Neuronal stem cell (in vitro differentiated cells): ENCODE data around the gene WDR54.
A peak's percentile ranks its signal among the peaks of the same experiment; 100 is the strongest.

Experiments
- DNase-seq: peaks from one replicate; pipeline ENCODE4 v3.0.0-alpha.2; 2013; ENCODE audit warnings: low spot score
- H2AFZ ChIP-seq: one replicate; pipeline ENCODE4 v1.6.1; 2013; ENCODE audit warnings: mild to moderate bottlenecking, low read length, inconsistent platforms
- H2AK5ac ChIP-seq: 2 replicates; pipeline ENCODE4 v1.6.1; 2013; ENCODE audit warnings: low read depth, mild to moderate bottlenecking, inconsistent platforms, low read length, moderate library complexity, mixed read lengths
- H2BK120ac ChIP-seq: 2 replicates; pipeline ENCODE4 v1.6.1; 2013; ENCODE audit warnings: low read depth, mild to moderate bottlenecking, inconsistent platforms, low read length, moderate library complexity, mixed read lengths
- H2BK12ac ChIP-seq: one replicate; pipeline ENCODE4 v1.6.1; 2013; ENCODE audit warnings: low read length, inconsistent platforms
- H2BK15ac ChIP-seq: 2 replicates; pipeline ENCODE4 v1.6.1; 2013; ENCODE audit warnings: mild to moderate bottlenecking, low read length, inconsistent platforms, mixed read lengths
- H2BK5ac ChIP-seq: one replicate; pipeline ENCODE4 v1.6.1; 2013; ENCODE audit warnings: inconsistent platforms, mild to moderate bottlenecking, low read length, moderate library complexity
- H3K14ac ChIP-seq: one replicate; pipeline ENCODE4 v1.6.1; 2013; ENCODE audit warnings: low read length, inconsistent platforms
- H3K18ac ChIP-seq: 2 replicates; pipeline ENCODE4 v1.6.1; 2013; ENCODE audit warnings: low read length, inconsistent platforms
- H3K23ac ChIP-seq: 2 replicates; pipeline ENCODE4 v1.6.1; 2013; ENCODE audit warnings: low read depth, mild to moderate bottlenecking, mixed read lengths, low read length, inconsistent platforms; ENCODE audit not compliant: poor library complexity
- H3K27ac ChIP-seq: replicated peaks from 3 replicates; pipeline ENCODE4 v1.5.1; 2013; ENCODE audit warnings: low read length, inconsistent platforms
- H3K27me3 ChIP-seq, 3 experiments: 2 replicates each; pipeline ENCODE4 v1.6.1; 2013; ENCODE audit warnings: low read length in 3 of 3, mild to moderate bottlenecking in 2 of 3, inconsistent platforms in 1 of 3, low read depth in 1 of 3, mixed read lengths in 1 of 3, moderate library complexity in 1 of 3; ENCODE audit not compliant: control insufficient read depth in 3 of 3, insufficient read depth in 3 of 3
- H3K36me3 ChIP-seq, 2 donors: replicated peaks in 1 of 2; 2 replicates each; pipeline ENCODE4 v1.6.1; 2013; ENCODE audit warnings: low read length in 2 of 2; ENCODE audit not compliant: control insufficient read depth in 2 of 2, insufficient read depth in 2 of 2
- H3K4ac ChIP-seq: 2 replicates; pipeline ENCODE4 v1.6.1; 2013; ENCODE audit warnings: inconsistent platforms, mild to moderate bottlenecking, low read length, moderate library complexity
- H3K4me1 ChIP-seq, 2 donors: 1 replicate in 1 of 2; 2 replicates in 1 of 2; pipeline ENCODE4 v1.6.1; 2013; ENCODE audit warnings: low read length in 2 of 2, low read depth in 1 of 2; ENCODE audit not compliant: control insufficient read depth in 2 of 2, insufficient read depth in 1 of 2
- H3K4me2 ChIP-seq: one replicate; pipeline ENCODE4 v1.6.1; 2013; ENCODE audit warnings: mild to moderate bottlenecking, low read length, inconsistent platforms; ENCODE audit not compliant: insufficient read depth, poor library complexity, severe bottlenecking
- H3K4me3 ChIP-seq, 2 donors: 2 replicates each; pipeline ENCODE4 v1.5.1; 2013; ENCODE audit warnings: low read length in 2 of 2, mild to moderate bottlenecking in 2 of 2, inconsistent platforms in 1 of 2, moderate library complexity in 1 of 2
- H3K79me1 ChIP-seq: one replicate; pipeline ENCODE4 v1.6.1; 2013; ENCODE audit warnings: low read depth, mild to moderate bottlenecking, inconsistent platforms, low read length, moderate library complexity
- H3K9ac ChIP-seq: one replicate; pipeline ENCODE4 v1.6.1; 2013; ENCODE audit warnings: mild to moderate bottlenecking, low read depth, low read length, inconsistent platforms; ENCODE audit not compliant: poor library complexity
- H3K9me3 ChIP-seq, 2 donors: replicated peaks in 1 of 2; 2 replicates each; pipeline versions ENCODE3 to v1.6.1; 2013; ENCODE audit warnings: low read length in 2 of 2, mild to moderate bottlenecking in 2 of 2, inconsistent platforms in 1 of 2, low read depth in 1 of 2, mixed read lengths in 1 of 2, moderate library complexity in 1 of 2; ENCODE audit not compliant: control insufficient read depth in 2 of 2, insufficient read depth in 1 of 2
- H4K8ac ChIP-seq: one replicate; pipeline ENCODE4 v1.6.1; 2013; ENCODE audit warnings: low read depth, mild to moderate bottlenecking, inconsistent platforms, low read length, moderate library complexity
- H4K91ac ChIP-seq: one replicate; pipeline ENCODE4 v1.6.1; 2013; ENCODE audit warnings: low read length, low read depth, mild to moderate bottlenecking, inconsistent platforms; ENCODE audit not compliant: poor library complexity
- WGBS, 2 donors: extraction: QIAGEN DNeasy Blood & Tissue Kit; methylation state at CpG; one replicate each; pipeline ENCODE4 v1.1.7; 2013; ENCODE audit warnings: missing lambda C conversion rate in 2 of 2, mixed read lengths in 1 of 2; ENCODE audit not compliant: insufficient read length in 2 of 2, insufficient replicate concordance in 1 of 2; ENCODE audit errors: extremely low coverage in 2 of 2; 5-methylcytosine and 5-hydroxymethylcytosine counted together

WDR54 gene

DNA sequence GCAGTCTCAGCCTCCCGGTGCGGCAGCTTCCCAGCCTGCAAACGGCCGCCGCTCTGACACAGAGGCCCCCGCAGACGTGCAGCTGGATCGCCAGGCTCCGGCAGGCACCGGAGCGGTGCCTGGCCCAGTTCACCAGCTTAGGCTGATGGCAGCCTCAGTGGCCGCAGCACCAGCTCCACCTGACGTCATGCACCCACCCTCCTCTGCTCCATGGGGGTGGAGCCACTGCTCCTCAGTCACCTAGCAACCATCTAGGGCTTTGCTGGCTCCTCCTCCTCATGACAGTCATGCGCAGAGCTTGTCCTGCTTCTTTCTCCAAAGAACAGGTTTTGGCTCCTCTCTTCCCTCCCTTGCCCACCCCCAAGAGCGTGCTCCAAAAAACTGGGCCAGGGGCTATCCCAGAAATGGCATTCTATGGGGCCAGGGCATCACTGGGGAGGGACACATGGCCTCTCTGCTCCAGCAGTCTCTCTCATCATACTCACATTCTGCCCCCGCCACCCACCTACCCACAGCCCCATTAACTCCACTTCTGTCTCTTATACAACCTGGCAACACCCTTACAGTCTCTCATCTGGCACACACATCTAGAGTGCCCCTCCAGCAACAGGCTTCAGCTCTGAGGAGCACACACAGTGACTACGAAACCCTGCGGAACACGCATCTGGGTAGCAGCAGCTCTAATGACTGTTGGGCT lies 46.9 kb upstream of the WDR54 start:
- H2BK120ac ChIP-seq: no peak overlapping the region
- peaks cover 36 to 56% of the 10 kb centered on the region in 2 donors for H3K36me3 ChIP-seq
- H3K9ac ChIP-seq: peak overlapping the region; percentile 85
- no peak overlapping the region for H3K23ac ChIP-seq
- peak overlapping the region; percentile 64 for H2AFZ ChIP-seq
- no peak overlapping the region for H2AK5ac ChIP-seq
- peaks cover 19 to 21% of the 10 kb centered on the region in 2 donors for H3K4me1 ChIP-seq
- whole genome bisulfite sequencing, 2 donors: no CpG with 5 or more reads among the region's 19 CpGs
- H3K27ac ChIP-seq: peak overlapping the region; percentile 50
- H4K91ac ChIP-seq: no peak overlapping the region
- H3K9me3 ChIP-seq: no peaks in the 10 kb centered on the region
- no peak overlapping the region for H3K14ac ChIP-seq
- no peak overlapping the region for H2BK5ac ChIP-seq
- H4K8ac ChIP-seq: peak overlapping the region; percentile 17
- peak; percentile 78 for DNase-seq
- H2BK12ac ChIP-seq: no peak overlapping the region
- H3K4me3 ChIP-seq: peak overlapping the region; percentile 41 to 83
- H2BK15ac ChIP-seq: no peak overlapping the region
- no peaks in the 10 kb centered on the region for H3K27me3 ChIP-seq
- H3K4ac ChIP-seq: no peak overlapping the region
- peak overlapping the region; percentile 82 for H3K4me2 ChIP-seq
- peaks cover 27% of the 10 kb centered on the region for H3K79me1 ChIP-seq
- peak overlapping the region; percentile 81 for H3K18ac ChIP-seq

DNA sequence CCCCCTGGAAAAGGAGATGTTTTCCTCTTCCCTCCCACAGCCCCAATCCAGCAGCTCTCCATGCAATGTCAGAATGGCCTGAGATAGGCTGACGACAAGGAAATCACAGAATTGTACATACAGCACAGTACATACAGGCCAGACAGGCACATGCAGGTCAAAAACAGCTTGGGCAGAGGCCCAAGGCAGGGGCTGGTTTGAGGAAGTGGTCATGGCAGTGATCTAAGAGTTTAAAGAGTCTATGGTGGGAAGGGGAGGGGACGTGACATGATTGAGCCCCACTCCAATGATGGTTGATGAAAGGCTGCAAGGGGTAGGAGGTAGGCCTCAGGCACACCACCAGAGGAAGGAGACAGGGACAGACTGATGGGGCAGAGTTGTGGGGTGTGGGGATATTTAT lies 45.7 kb upstream of the WDR54 start:
- H4K91ac ChIP-seq: no peak overlapping the region
- H3K14ac ChIP-seq: no peak overlapping the region
- H3K36me3 ChIP-seq: peaks cover 24 to 44% of the 10 kb centered on the region in 2 donors
- H2AFZ ChIP-seq: no peak overlapping the region
- no peak overlapping the region for H2BK5ac ChIP-seq
- no peak overlapping the region for H2BK120ac ChIP-seq
- no peak for DNase-seq
- H3K4me2 ChIP-seq: no peak overlapping the region
- no peak overlapping the region for H3K27ac ChIP-seq
- no peak overlapping the region for H2BK12ac ChIP-seq
- no peak overlapping the region for H3K18ac ChIP-seq
- no peak overlapping the region for H3K23ac ChIP-seq
- H3K27me3 ChIP-seq: no peaks in the 10 kb centered on the region
- no peak overlapping the region for H3K4me3 ChIP-seq
- H3K9me3 ChIP-seq: no peaks in the 10 kb centered on the region
- no peak overlapping the region for H3K9ac ChIP-seq
- peaks cover 26 to 28% of the 10 kb centered on the region in 2 donors for H3K4me1 ChIP-seq
- H4K8ac ChIP-seq: no peak overlapping the region
- no peak overlapping the region for H2BK15ac ChIP-seq
- no CpG with 5 or more reads among the region's 2 CpGs for WGBS, 2 donors
- peaks cover 30% of the 10 kb centered on the region for H3K79me1 ChIP-seq
- H2AK5ac ChIP-seq: no peak overlapping the region
- no peak overlapping the region for H3K4ac ChIP-seq

DNA sequence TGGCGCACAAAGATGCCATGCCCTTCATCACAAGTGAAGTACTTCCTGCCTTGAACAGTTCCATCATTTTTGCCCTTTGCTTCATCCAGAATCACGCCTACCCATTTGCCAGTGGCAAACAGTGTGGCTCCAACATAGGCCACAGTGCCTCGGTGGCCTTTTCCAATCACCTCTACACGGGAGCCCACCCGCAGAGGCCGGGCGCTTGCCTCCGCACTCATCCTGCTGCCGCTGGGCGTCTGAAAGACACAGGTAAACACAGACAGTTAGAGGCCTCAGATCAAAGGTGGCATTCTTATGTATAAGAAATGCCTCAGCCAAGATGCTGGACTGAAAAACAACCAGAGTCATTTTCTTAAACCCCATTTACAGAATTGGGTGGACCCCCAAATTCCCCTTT lies 43.5 kb upstream of the WDR54 start:
- WGBS, 2 donors: no CpG with 5 or more reads among the region's 10 CpGs
- H2AFZ ChIP-seq: no peak overlapping the region
- H3K36me3 ChIP-seq: peaks cover 12 to 26% of the 10 kb centered on the region in 2 donors
- H3K9ac ChIP-seq: no peak overlapping the region
- no peak overlapping the region for H2AK5ac ChIP-seq
- no peak overlapping the region for H3K4ac ChIP-seq
- H3K23ac ChIP-seq: no peak overlapping the region
- no peaks in the 10 kb centered on the region for H3K27me3 ChIP-seq
- H3K79me1 ChIP-seq: peaks cover 22% of the 10 kb centered on the region
- H4K91ac ChIP-seq: no peak overlapping the region
- H3K4me3 ChIP-seq: no peak overlapping the region
- no peak overlapping the region for H2BK12ac ChIP-seq
- H2BK15ac ChIP-seq: no peak overlapping the region
- no peak overlapping the region for H3K27ac ChIP-seq
- no peaks in the 10 kb centered on the region for H3K9me3 ChIP-seq
- H3K4me2 ChIP-seq: no peak overlapping the region
- no peak overlapping the region for H3K18ac ChIP-seq
- peaks cover 26 to 27% of the 10 kb centered on the region in 2 donors for H3K4me1 ChIP-seq
- DNase-seq: no peak
- H2BK5ac ChIP-seq: no peak overlapping the region
- H3K14ac ChIP-seq: no peak overlapping the region
- H2BK120ac ChIP-seq: no peak overlapping the region
- no peak overlapping the region for H4K8ac ChIP-seq

DNA sequence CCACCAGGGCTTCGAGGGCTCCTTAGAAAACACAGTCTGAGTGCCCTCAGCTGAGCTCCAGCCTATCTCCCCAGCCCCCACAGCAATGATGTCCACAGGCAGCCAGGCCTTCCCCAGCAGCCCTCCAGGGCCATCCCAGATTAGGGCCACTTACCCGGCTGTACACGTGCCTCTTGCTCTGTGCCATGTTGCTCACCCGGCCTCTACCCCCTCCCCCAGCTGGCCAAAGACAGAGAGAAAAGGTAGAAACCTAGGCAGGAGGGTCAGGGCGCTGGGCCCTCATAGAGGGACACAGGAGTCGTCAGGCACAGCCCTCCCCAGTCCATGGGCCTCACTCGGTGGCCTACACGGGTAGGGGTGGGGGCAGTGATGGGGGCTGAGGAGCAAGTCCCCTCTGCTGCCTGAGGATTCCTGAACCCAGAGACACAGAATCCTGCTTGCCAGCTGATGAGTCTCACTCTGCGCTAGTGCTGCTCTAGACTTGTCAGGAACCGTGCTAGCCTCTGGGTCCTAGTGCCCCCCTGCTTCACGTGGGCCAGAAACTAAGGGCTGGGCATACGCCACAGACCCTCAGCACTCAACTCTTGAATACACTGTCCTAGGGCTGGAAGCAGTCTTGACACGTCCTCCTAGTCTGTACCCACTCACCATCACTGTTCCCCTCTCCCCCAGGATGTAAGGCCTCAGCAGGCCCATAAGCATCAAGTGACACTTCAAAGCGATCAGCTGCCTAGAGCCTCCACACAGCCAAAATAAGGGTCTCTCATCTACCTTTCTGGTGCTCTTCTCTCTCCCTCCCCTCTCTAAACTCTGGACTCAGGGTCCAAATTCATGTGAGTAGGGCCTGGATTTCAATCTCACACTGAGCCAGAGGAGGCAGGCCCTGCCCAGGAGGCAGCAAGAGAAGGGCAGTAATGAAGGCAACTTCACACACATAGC lies 41.4 kb upstream of the WDR54 start, which contains the start of gene DCTN1:
DCTN1 (minus strand) TSS at position 461 of the 939 bp plus-strand sequence; CDS start at position 187, 274 bp downstream.
- Histone ChIP-seq H3K4ac (no peak within 1 kb of the TSS), H3K4me1 (peaks cover 11 to 14% of the 10 kb centered on the region in 2 donors), H3K79me1 (peaks cover 18% of the 10 kb centered on the region), H3K9ac (peak within 1 kb of the TSS; percentile 71), H2AFZ (no peak within 1 kb of the TSS), H2AK5ac (peak within 1 kb of the TSS; percentile 49), H3K4me2 (peak within 1 kb of the TSS; percentile 65), H3K27ac (no peak within 1 kb of the TSS), H2BK15ac (no peak within 1 kb of the TSS), H2BK12ac (no peak within 1 kb of the TSS), H3K14ac (no peak within 1 kb of the TSS), H4K91ac (no peak within 1 kb of the TSS), H3K4me3 (peak within 1 kb of the TSS; percentile 29 to 66), H3K36me3 (peaks cover 17 to 46% of the 10 kb centered on the region in 2 donors), H2BK120ac (no peak within 1 kb of the TSS), H3K27me3 (no peaks in the 10 kb centered on the region), H3K18ac (peak within 1 kb of the TSS; percentile 16), H4K8ac (no peak within 1 kb of the TSS), H2BK5ac (no peak within 1 kb of the TSS), H3K9me3 (no peaks in the 10 kb centered on the region), H3K23ac (no peak within 1 kb of the TSS)
- WGBS, 2 donors: no CpG with 5 or more reads among the region's 14 CpGs
- DNase-seq: peak; percentile 46
